Measurements from ENCODE around the gene RGS17.
"Not testable (repeated sequence)": the region's sequence is repeated elsewhere in the genome, so short reads cannot be mapped to it uniquely, and the experiment has no call there.

RGS17 gene

DNA sequence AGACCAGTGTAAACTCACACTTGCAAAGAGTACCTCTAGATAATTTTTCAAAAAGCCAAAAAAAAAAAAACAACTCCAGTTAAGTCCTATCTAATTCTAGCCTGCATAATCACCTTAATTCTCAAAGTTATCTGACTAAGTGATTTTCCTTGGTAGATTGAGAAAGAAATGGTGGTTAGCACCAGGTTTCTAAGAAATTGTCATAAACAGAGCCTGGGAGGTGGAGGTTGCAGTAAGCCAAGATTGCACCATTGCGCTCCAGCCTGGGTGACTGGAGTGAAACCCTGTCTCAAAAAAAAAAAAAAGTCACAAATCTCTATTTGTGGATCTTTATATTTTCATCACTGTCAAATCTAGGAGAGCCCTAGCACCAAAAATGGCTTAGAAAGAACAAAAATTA, 157.2 kb downstream of the RGS17 start:
- Mint-ChIP-seq H3K36me3 (peaks cover 37% of the 10 kb centered on the region), H3K27ac (no peak overlapping the region), H3K4me1 (peaks cover 11% of the 10 kb centered on the region), H3K9me3 (peaks cover 6% of the 10 kb centered on the region), H3K27me3 (no peaks in the 10 kb centered on the region), H3K4me3 (no peak overlapping the region)
- ATAC-seq (ENCODE audit: low read depth) (no peak), DNase-seq (ENCODE audit: low spot score in 2 of 2) (no peak)

DNA sequence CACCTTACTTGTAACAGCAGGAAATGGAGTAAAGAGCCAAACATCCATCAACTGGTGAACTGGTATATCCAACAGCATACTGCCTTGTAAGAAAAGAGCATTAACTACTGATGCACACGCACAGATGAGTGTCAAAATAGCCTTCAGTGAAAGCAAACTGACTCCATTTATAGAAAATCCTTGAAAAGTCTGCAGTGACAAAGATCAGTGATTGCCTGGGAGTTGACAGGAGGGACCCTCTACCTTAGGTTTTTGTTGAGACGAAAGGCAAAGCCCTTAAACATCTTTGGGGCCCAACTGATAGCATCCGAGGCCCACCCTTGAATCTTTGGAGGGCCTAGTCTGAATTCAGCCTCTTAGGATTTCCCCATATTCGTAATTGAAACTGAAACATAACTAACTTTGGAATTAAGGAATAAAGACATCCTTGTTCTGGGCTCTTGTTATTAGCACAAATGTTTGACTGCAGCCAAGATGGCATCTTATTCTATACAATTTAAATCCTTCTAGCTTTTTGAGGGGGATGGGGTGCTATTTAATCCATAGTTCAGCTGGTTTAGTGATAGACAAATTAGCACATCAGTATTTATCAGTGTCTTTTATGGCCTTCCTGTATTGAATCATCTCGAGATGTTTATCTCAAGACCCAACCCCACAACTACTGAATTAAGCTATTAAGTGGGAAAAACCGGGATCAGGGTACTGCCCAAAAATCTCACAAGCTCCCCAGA, 161.2 kb downstream of the RGS17 start:
- Mint-ChIP-seq H3K27me3 (no peaks in the 10 kb centered on the region), H3K9me3 (peaks cover 8% of the 10 kb centered on the region), H3K4me3 (no peak overlapping the region), H3K4me1 (no peaks in the 10 kb centered on the region), H3K36me3 (peaks cover 24% of the 10 kb centered on the region), H3K27ac (no peak overlapping the region)
- DNase-seq (ENCODE audit: low spot score in 2 of 2): no peak
- no peak for ATAC-seq (ENCODE audit: low read depth)

DNA sequence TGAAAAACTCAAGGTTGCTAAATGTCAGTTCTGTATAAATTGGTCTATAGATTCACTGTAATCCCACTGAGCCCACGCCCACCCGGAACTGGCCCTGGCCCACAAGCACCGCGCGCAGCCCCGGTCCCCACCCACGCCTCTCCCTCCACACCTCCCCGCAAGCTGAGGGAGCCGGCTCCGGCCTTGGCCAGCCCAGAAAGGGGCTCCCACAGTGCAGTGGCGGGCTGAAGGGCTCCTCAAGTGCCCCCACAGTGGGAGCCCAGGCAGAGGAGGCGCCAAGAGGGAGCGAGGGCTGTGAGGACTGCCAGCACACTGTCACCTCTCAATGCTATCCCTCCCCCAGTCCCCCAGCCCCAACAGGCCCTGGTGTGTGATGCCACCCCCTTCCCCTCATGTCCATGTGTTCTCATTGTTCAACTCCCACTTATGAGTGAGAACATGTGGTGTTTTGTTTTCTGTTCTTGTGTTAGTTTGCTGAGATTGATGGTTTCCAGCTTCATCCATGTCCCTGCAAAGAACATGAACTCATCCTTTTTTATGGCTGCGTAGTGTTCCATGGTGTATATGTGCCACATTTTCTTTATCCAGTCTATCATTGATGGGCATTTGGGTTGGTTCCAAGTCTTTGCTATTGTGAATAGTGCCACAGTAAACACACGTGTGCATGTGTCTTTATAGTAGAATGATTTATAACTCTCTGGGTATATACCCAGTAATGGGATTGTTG, 164.8 kb downstream of the RGS17 start:
- not testable (repeated sequence) for ATAC-seq (ENCODE audit: low read depth); H3K27me3 Mint-ChIP-seq; H3K4me1 Mint-ChIP-seq; H3K27ac Mint-ChIP-seq; H3K9me3 Mint-ChIP-seq; H3K4me3 Mint-ChIP-seq; DNase-seq (ENCODE audit: low spot score in 2 of 2)
- peaks cover 17% of the 10 kb centered on the region for H3K36me3 Mint-ChIP-seq

DNA sequence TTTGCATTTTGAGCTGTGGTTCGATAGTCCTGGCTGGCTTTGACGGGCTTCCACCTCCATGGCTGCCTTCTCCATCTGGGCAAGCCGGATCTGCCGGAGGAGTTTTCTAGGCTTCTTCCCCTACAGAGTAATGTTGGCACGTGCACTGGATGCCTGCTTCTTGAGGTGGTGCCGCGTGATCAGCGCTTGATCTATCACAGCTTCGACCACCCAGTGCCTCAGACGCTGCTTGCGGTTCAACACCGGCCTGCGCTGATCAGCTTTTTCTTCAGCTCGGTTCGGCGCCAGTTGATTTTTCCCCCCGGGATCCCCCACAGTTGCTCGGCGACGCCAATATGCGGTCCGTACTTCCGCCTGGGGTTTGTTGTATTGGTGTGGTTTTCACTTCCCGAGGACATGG, 171.7 kb downstream of the RGS17 start:
- peaks cover 8% of the 10 kb centered on the region for H3K27me3 Mint-ChIP-seq
- peaks cover 2% of the 10 kb centered on the region for H3K36me3 Mint-ChIP-seq
- no peaks in the 10 kb centered on the region for H3K4me1 Mint-ChIP-seq
- ATAC-seq (ENCODE audit: low read depth) (no peak), DNase-seq (ENCODE audit: low spot score in 2 of 2) (no peak)
- H3K27ac Mint-ChIP-seq: no peak overlapping the region
- no peaks in the 10 kb centered on the region for H3K9me3 Mint-ChIP-seq
- H3K4me3 Mint-ChIP-seq: no peak overlapping the region

DNA sequence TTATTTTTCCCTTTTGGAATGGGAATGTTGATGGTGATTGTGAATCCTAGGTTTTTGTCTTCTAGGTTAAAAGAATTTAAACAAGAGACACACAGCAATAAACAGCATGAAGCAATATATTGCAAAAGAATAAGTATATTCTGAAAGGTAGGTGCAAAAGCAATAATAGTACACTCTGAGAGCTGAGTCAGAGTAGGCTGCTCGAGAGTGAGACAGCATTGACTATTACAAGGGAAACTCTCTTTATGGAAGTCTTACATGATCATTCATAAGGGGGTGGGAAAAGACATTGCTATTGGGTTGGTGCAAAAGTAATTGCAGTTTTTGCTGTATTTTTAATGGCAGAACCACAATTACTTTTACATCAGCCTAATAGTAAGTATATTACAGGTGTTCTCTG, 173.3 kb downstream of the RGS17 start:
- H3K4me3 Mint-ChIP-seq: no peak overlapping the region
- no peak for ATAC-seq (ENCODE audit: low read depth)
- peaks cover 2% of the 10 kb centered on the region for H3K36me3 Mint-ChIP-seq
- peaks cover 8% of the 10 kb centered on the region for H3K27me3 Mint-ChIP-seq
- no peak overlapping the region for H3K27ac Mint-ChIP-seq
- no peaks in the 10 kb centered on the region for H3K9me3 Mint-ChIP-seq
- no peaks in the 10 kb centered on the region for H3K4me1 Mint-ChIP-seq
- DNase-seq (ENCODE audit: low spot score in 2 of 2): no peak

All from memory B cell (primary cell).